GM12892 (cell line): Measurements from ENCODE around the gene ALDOC.
"Not testable (repeated sequence)": the region's sequence is repeated elsewhere in the genome, so short reads cannot be mapped to it uniquely, and the experiment has no call there.

Experiments used
- DNase-seq: peaks from one replicate; pipeline ENCODE4 v3.0.0; 2011; ENCODE audit not compliant: insufficient read length
- FAIRE-seq: peaks from 2 replicates; lab custom pipeline; 2011; peaks lifted over from hg19 to GRCh38; lab: Jason Lieb, UNC
- POLR2A ChIP-seq: IDR thresholded peaks from 2 replicates; pipeline ENCODE4 v1.6.1; 2011; ENCODE audit warnings: low read depth, low read length, control low read depth
- POLR2AphosphoS5 ChIP-seq: IDR thresholded peaks from 2 replicates; pipeline ENCODE4 v1.6.1; 2011; ENCODE audit warnings: low read depth, low read length, control low read depth
- TAF1 ChIP-seq: IDR thresholded peaks from 2 replicates; pipeline ENCODE4 v1.6.1; 2011; ENCODE audit warnings: low read depth, mild to moderate bottlenecking, control low read depth, low read length, borderline replicate concordance

Gene ALDOC

DNA sequence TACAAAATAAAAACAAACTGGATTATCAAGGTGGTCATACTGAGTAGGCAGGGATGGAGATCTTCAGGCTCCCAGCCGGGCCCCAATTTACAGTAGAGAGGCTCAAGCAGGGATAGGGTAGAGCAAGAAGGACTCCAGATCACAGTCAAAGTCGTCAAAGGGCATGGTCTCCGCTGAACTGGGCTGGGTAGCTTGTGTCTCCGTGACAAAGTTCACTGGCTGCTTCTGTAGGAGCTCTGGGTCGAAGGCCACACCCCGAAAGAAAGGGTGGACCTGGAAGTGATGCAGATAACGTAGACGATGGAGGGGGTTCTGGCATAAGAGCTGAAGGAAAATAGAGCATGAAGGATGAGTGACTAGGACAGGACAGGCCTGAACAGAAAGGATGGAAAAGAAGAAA, 33.7 kb upstream of the ALDOC start:
- DNase-seq: no peak
- FAIRE-seq: no peak
- TF ChIP-seq POLR2AphosphoS5 (no peak), TAF1 (no peak), POLR2A (no peak)

DNA sequence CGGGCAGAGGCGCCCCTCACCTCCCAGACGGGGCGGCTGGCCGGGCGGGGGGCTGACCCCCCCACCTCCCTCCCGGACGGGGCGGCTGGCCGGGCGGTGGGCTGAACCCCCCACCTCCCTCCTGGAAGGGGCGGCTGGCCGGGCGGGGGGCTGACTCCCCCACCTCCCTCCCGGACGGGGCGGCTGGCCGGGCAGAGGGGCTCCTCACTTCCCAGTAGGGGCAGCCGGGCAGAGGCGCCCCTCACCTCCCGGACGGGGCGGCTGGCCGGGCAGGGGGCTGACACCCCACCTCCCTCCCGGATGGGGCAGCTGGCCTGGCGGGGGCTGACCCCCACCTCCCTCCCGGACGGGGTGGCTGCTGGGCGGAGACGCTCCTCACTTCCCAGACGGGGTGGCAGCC, 27.3 kb upstream of the ALDOC start:
- FAIRE-seq, DNase-seq: not testable (repeated sequence)

GRCh38 chr17:28599311-28600184, 22.9 kb upstream of the ALDOC start:
- FAIRE-seq (peak; percentile 56), DNase-seq (peak; percentile 42)
- TF ChIP-seq POLR2AphosphoS5 (no peak), TAF1 (0 out of 2 replicates have a peak, but pooled peaks have one; percentile 48), POLR2A (no peak)

GRCh38 chr17:28598799-28599310, 22.2 kb upstream of the ALDOC start, which contains the start of gene SPAG5:
TSS of gene SPAG5 (minus strand) at chr17:28599025. CDS start at chr17:28598946, 79 bp downstream.
- FAIRE-seq: peak; percentile 96
- TF ChIP-seq POLR2A (peak; percentile 87), TAF1 (no peak), POLR2AphosphoS5 (peak; percentile 91)

DNA sequence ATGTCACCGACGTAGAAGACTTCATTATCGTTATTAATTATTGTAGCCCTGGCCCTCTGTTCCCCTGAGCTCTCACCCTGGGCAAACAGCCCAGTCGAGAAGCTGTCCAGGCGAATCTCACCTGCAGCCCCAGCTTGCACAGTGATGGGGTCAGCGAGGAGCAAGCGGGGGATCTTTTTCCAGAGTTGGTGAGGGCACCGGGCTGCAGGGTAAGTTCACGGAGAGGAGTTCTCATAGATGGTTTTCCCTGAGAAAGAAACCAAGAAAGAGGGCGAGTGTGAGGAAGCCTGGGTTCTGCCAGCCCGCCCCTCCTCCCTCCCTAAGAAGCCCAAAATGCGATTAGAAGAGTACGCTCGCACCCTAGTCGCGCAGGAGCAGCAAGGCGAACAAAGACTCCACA, 21.7 kb upstream of the ALDOC start:
- TF ChIP-seq TAF1: no peak
- no peak for TF ChIP-seq POLR2A
- TF ChIP-seq POLR2AphosphoS5: no peak
- DNase-seq (no peak), FAIRE-seq (peak; percentile 14)

More at GRCh38 chr17:28598799-28599310, 22.2 kb upstream of the ALDOC start, which contains the start of gene SPAG5:
- peak; percentile 93 for DNase-seq

GRCh38 chr17:28597606-28598383, 21.1 kb upstream of the ALDOC start:
- peak; percentile 36 for FAIRE-seq

GRCh38 chr17:28592260-28592659, 15.6 kb upstream of the ALDOC start:
- no peak for DNase-seq
- FAIRE-seq: no peak
- no peak for TF ChIP-seq POLR2AphosphoS5
- no peak for TF ChIP-seq POLR2A
- TF ChIP-seq TAF1: no peak

More at GRCh38 chr17:28597606-28598383, 21.1 kb upstream of the ALDOC start:
- DNase-seq: no peak
- TF ChIP-seq POLR2A (no peak), POLR2AphosphoS5 (no peak), TAF1 (no peak)

GRCh38 chr17:28585851-28586250, 9.2 kb upstream of the ALDOC start:
- DNase-seq: no peak
- TF ChIP-seq TAF1 (no peak), POLR2AphosphoS5 (no peak), POLR2A (no peak)
- FAIRE-seq: no peak

DNA sequence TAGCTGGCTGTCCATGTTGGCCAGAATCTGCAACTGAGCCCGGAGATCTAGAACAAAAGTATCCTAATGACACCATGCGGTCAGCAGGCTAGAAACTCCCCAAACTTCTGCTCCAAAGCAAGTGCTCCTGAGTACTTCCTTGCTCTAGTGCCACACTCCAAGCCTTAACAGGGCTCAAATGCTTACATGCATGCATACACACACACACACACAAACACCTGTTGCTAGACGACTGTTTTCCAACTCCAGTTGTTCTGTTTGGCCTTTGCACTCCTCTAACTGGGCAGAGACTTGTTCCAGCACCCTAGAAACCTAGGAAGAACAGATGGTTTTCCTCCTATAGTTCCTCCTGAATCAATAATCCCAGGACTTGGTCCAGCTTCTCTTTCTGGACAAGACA, 7.7 kb upstream of the ALDOC start:
- no peak for TF ChIP-seq POLR2AphosphoS5
- no peak for TF ChIP-seq TAF1
- TF ChIP-seq POLR2A: no peak
- DNase-seq (no peak), FAIRE-seq (no peak)

- no peak for TF ChIP-seq TAF1
- no peak for TF ChIP-seq POLR2AphosphoS5
- FAIRE-seq (no peak), DNase-seq (no peak)
Measured at GRCh38 chr17:28582513-28582912, 5.8 kb upstream of the ALDOC start.

DNA sequence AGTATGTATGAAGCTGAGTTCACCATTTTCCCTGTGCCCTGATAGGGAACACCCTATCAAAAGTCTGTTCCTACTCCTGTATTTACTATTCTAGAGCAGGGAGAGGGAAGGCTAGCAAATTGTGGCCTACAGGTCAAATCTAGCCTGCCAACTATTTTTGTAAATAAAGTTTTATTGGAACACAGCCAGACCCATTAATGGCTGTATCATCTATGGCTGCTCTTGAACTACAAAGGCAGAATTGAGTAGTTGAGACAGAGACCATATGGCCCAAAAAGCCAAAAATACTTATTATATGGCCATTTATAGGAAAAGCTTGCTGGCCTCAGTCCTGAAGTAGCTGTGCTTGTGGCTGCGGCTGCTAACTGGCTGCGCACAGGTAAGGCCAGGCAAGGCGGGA, 4.3 kb upstream of the ALDOC start:
- FAIRE-seq (no peak), DNase-seq (no peak)
- TF ChIP-seq TAF1: no peak
- no peak for TF ChIP-seq POLR2AphosphoS5
- TF ChIP-seq POLR2A: no peak

- DNase-seq (no peak), FAIRE-seq (no peak)
- TF ChIP-seq POLR2A: no peak
Measured at GRCh38 chr17:28579526-28579925, 2.8 kb upstream of the ALDOC start.
